Thymus (tissue), 11 donors: Measurements from ENCODE around the gene ATP11B. TPM values are rescaled to one million over a fixed set of nuclear protein-coding genes. Genes with fewer than 3 reads are reported as not detected.

Source experiments
- DNase-seq, 9 donors: peaks; one replicate each; pipeline ENCODE4 v3.0.0-alpha.2; 2013; ENCODE audit warnings: low spot score in 9 of 9, low read depth in 6 of 9, missing footprints in 1 of 9
- H3K27ac ChIP-seq, 2 donors: one replicate each; pipeline ENCODE4 v1.5.1; 2013; ENCODE audit warnings: control low read depth in 1 of 2, low read depth in 1 of 2, low read length in 1 of 2, mild to moderate bottlenecking in 1 of 2, moderate library complexity in 1 of 2
- H3K27me3 ChIP-seq, 2 donors: one replicate each; pipeline ENCODE4 v1.5.1; 2013; ENCODE audit warnings: low read length in 1 of 2; ENCODE audit not compliant: control insufficient read depth in 2 of 2, insufficient read depth in 1 of 2
- H3K36me3 ChIP-seq, 2 donors: one replicate each; pipeline ENCODE4 v1.5.1; 2013; ENCODE audit warnings: low read length in 1 of 2, mild to moderate bottlenecking in 1 of 2, moderate library complexity in 1 of 2; ENCODE audit not compliant: control insufficient read depth in 2 of 2, insufficient read depth in 2 of 2
- H3K4me1 ChIP-seq, 2 donors: one replicate each; pipeline ENCODE4 v1.5.1; 2013; ENCODE audit warnings: low read length in 2 of 2; ENCODE audit not compliant: control insufficient read depth in 2 of 2, insufficient read depth in 2 of 2
- H3K4me3 ChIP-seq, 2 donors: one replicate each; pipeline ENCODE4 v1.5.1; 2013; ENCODE audit warnings: low read length in 2 of 2, control low read depth in 1 of 2, mild to moderate bottlenecking in 1 of 2
- H3K9me3 ChIP-seq, 2 donors: one replicate each; pipeline ENCODE4 v1.5.1; 2013; ENCODE audit warnings: low read length in 1 of 2, mild to moderate bottlenecking in 1 of 2; ENCODE audit not compliant: control insufficient read depth in 2 of 2, insufficient read depth in 1 of 2
- WGBS: extraction: QIAGEN DNeasy Blood & Tissue Kit; methylation state at CpG from one replicate; pipeline ENCODE4 v1.1.7; 2013; 5-methylcytosine and 5-hydroxymethylcytosine counted together
- polyA plus RNA-seq: library from polyadenylated mRNA; stranded (reverse); fragments of 200-250 nt; gene quantifications from one replicate; pipeline ENCODE4 v1.2.3, GENCODE V29; 2013
- total RNA-seq: library from RNA; stranded (reverse); fragments of 120-200 nt; gene quantifications from one replicate; pipeline ENCODE4 v1.2.4, GENCODE V29; 2013
- donor health status: healthy.

The ATP11B gene
- total and polyA plus RNA-seq, 2 donors, result 24.7 to 76.9 TPM

GRCh38 chr3:182908471-182908870 lies 115.2 kb downstream of the ATP11B start:
- H3K27me3 ChIP-seq, result no peaks in the 10 kb centered on the region
- no peak overlapping the region for H3K27ac ChIP-seq
- peaks cover 17 to 48% of the 10 kb centered on the region in 2 donors for H3K36me3 ChIP-seq
- WGBS, result 98% methylated on average over 1 of the region's 1 CpG
- no peak overlapping the region for H3K4me3 ChIP-seq
- no peaks in the 10 kb centered on the region for H3K9me3 ChIP-seq
- no peak for DNase-seq
- peaks cover 0 to 11% of the 10 kb centered on the region in 2 donors for H3K4me1 ChIP-seq

- Histone ChIP-seq H3K27me3 (no peaks in the 10 kb centered on the region), H3K27ac (no peak overlapping the region), H3K36me3 (peaks cover 17 to 44% of the 10 kb centered on the region in 2 donors), H3K4me3 (no peak overlapping the region), H3K9me3 (no peaks in the 10 kb centered on the region), H3K4me1 (peaks cover 3 to 16% of the 10 kb centered on the region in 2 donors)
- 98% methylated on average over 5 of the region's 5 CpGs for WGBS
- DNase-seq, result peak in 1 of 9 donors; percentile 22
Measured at GRCh38 chr3:182909318-182910040, 116.2 kb downstream of the ATP11B start.

GRCh38 chr3:182910936-182911781 lies 117.9 kb downstream of the ATP11B start:
- H3K27ac ChIP-seq, result peak overlapping the region in 1 of 2 donors; percentile 15
- DNase-seq, result peak in 3 of 9 donors; percentile 4 to 42 (median 16)
- H3K4me1 ChIP-seq, result peaks cover 3 to 16% of the 10 kb centered on the region in 2 donors
- 77% methylated on average over 5 of the region's 5 CpGs for WGBS
- H3K9me3 ChIP-seq, result no peaks in the 10 kb centered on the region
- peaks cover 13 to 39% of the 10 kb centered on the region in 2 donors for H3K36me3 ChIP-seq
- no peak overlapping the region for H3K4me3 ChIP-seq
- no peaks in the 10 kb centered on the region for H3K27me3 ChIP-seq

GRCh38 chr3:182911782-182912111 lies 118.4 kb downstream of the ATP11B start:
- DNase-seq, result no peak
- peaks cover 3 to 16% of the 10 kb centered on the region in 2 donors for H3K4me1 ChIP-seq
- no peak overlapping the region for H3K4me3 ChIP-seq
- H3K27ac ChIP-seq, result no peak overlapping the region
- 74% methylated on average over 5 of the region's 5 CpGs for WGBS
- H3K27me3 ChIP-seq, result no peaks in the 10 kb centered on the region
- H3K9me3 ChIP-seq, result no peaks in the 10 kb centered on the region
- peaks cover 10 to 37% of the 10 kb centered on the region in 2 donors for H3K36me3 ChIP-seq

GRCh38 chr3:182912474-182912873 lies 119.2 kb downstream of the ATP11B start:
- H3K4me1 ChIP-seq, result peaks cover 3 to 16% of the 10 kb centered on the region in 2 donors
- peaks cover 10 to 37% of the 10 kb centered on the region in 2 donors for H3K36me3 ChIP-seq
- H3K27ac ChIP-seq, result no peak overlapping the region
- no peak overlapping the region for H3K4me3 ChIP-seq
- no peaks in the 10 kb centered on the region for H3K9me3 ChIP-seq
- WGBS, result 76% methylated on average over 5 of the region's 5 CpGs
- no peaks in the 10 kb centered on the region for H3K27me3 ChIP-seq
- no peak for DNase-seq

GRCh38 chr3:182913889-182914288 lies 120.6 kb downstream of the ATP11B start:
- H3K9me3 ChIP-seq, result no peaks in the 10 kb centered on the region
- H3K27ac ChIP-seq, result peak overlapping the region; percentile 15 to 45
- peak in 5 of 9 donors; percentile 4 to 63 (median 12) for DNase-seq
- H3K36me3 ChIP-seq, result peaks cover 7 to 32% of the 10 kb centered on the region in 2 donors
- H3K4me1 ChIP-seq, result peaks cover 3 to 16% of the 10 kb centered on the region in 2 donors
- WGBS, result 4% methylated on average over 4 of the region's 4 CpGs
- no peak overlapping the region for H3K4me3 ChIP-seq
- H3K27me3 ChIP-seq, result no peaks in the 10 kb centered on the region

DNA sequence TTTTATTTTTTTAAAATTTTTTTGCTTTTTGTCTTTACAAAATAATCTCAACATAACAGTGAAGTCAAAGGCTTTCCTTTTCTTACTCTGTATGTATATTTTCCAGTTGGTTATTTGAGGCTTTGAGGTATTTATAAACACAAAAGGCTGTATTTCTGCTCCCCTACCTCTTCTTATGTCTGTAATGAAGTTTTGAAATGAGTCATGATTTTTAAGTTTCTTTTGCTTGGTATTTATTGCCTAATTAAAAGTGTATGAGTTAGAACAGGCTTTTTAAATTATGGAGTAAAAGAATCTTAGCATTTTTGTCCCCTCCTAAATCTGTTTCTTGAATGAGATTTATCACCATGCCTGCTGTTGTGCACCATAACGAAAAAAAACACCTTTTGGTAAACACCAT lies 121.0 kb downstream of the ATP11B start:
- H3K36me3 ChIP-seq, result peaks cover 7 to 34% of the 10 kb centered on the region in 2 donors
- peak overlapping the region in 1 of 2 donors; percentile 9 for H3K27ac ChIP-seq
- no peaks in the 10 kb centered on the region for H3K27me3 ChIP-seq
- 85% methylated on average over 1 of the region's 1 CpG for WGBS
- no peaks in the 10 kb centered on the region for H3K9me3 ChIP-seq
- H3K4me3 ChIP-seq, result no peak overlapping the region
- H3K4me1 ChIP-seq, result peaks cover 3 to 16% of the 10 kb centered on the region in 2 donors
- DNase-seq, result peak in 1 of 9 donors; percentile 19

GRCh38 chr3:182917134-182917533 lies 123.8 kb downstream of the ATP11B start:
- no peak overlapping the region for H3K4me3 ChIP-seq
- DNase-seq, result no peak
- WGBS, result 98% methylated on average over 3 of the region's 3 CpGs
- no peaks in the 10 kb centered on the region for H3K9me3 ChIP-seq
- H3K27me3 ChIP-seq, result no peaks in the 10 kb centered on the region
- H3K36me3 ChIP-seq, result peaks cover 0 to 29% of the 10 kb centered on the region in 2 donors
- no peak overlapping the region for H3K27ac ChIP-seq
- H3K4me1 ChIP-seq, result peaks cover 3 to 4% of the 10 kb centered on the region in 2 donors

GRCh38 chr3:182919866-182920357 lies 126.6 kb downstream of the ATP11B start:
- DNase-seq, result no peak
- peaks cover 0 to 23% of the 10 kb centered on the region in 2 donors for H3K36me3 ChIP-seq
- 97% methylated on average over 5 of the region's 5 CpGs for WGBS
- H3K9me3 ChIP-seq, result no peaks in the 10 kb centered on the region
- H3K27me3 ChIP-seq, result no peaks in the 10 kb centered on the region
- H3K4me3 ChIP-seq, result no peak overlapping the region
- H3K27ac ChIP-seq, result no peak overlapping the region
- H3K4me1 ChIP-seq, result no peaks in the 10 kb centered on the region
